K562 (cell line): ENCODE data around the gene C1orf216. TPM values are rescaled to one million over a fixed set of nuclear protein-coding genes. Genes with fewer than 3 reads are reported as not detected.
A peak's percentile ranks its signal among the peaks of the same experiment; 100 is the strongest.

Experiments used
- ARNT ChIP-seq, 2 experiments: fragments of 450-650 bp; IDR thresholded peaks; 2 replicates each; pipeline ENCODE4 v1.6.1; 2016; ENCODE audit warnings: mild to moderate bottlenecking in 1 of 2
- BCOR ChIP-seq: fragments of 450-650 bp; IDR thresholded peaks from 2 replicates; pipeline ENCODE4 v1.6.1; 2016
- BRD4 ChIP-seq: fragments of 200-600 bp; sonication (generic); IDR thresholded peaks from 2 replicates; pipeline ENCODE4 v1.6.1; 2017; ENCODE audit warnings: inconsistent platforms
- CHD1 ChIP-seq: fragments of 200-600 bp; sonication (generic); IDR thresholded peaks from one replicate; pipeline ENCODE4 v1.6.1; 2012; ENCODE audit warnings: mild to moderate bottlenecking, moderate library complexity, low read length, inconsistent platforms
- IRF1 ChIP-seq: sonication (generic); formaldehyde crosslinking; IDR thresholded peaks from 2 replicates; pipeline ENCODE4 v1.8.0; 2022; ENCODE audit warnings: missing genetic modification reagents, mild to moderate bottlenecking, borderline replicate concordance
- NEUROD1 ChIP-seq: fragments of 150-350 bp; IDR thresholded peaks from 2 replicates; pipeline ENCODE4 v1.6.1; 2014; ENCODE audit warnings: borderline replicate concordance, low read length, low read depth; ENCODE audit not compliant: partially characterized antibody
- PHF20 ChIP-seq: fragments of 450-650 bp; IDR thresholded peaks from 2 replicates; pipeline ENCODE4 v1.6.1; 2018; ENCODE audit not compliant: partially characterized antibody
- SIN3B ChIP-seq: fragments of 450-650 bp; IDR thresholded peaks from 2 replicates; pipeline ENCODE4 v1.6.1; 2017; ENCODE audit warnings: low read depth, mild to moderate bottlenecking, moderate library complexity
- U2AF1 ChIP-seq: fragments of 200-400 bp; formaldehyde crosslinking; optimal IDR thresholded peaks from 2 replicates; pipeline ENCODE3; 2017; ENCODE audit warnings: mild to moderate bottlenecking, low read depth, low read length, moderate library complexity
- ZBTB11 ChIP-seq, 3 experiments: fragments of 200-800 bp in 1 of 3; fragments of 250-450 bp in 1 of 3; fragments of 450-650 bp in 1 of 3; sonication (Bioruptor Pico) in 1 of 3; sonication (Bioruptor generic) in 1 of 3; formaldehyde crosslinking in 1 of 3; IDR thresholded peaks; 2 replicates each; pipeline versions ENCODE4 v1.6.1 to v1.8.0; 2016 to 2022; ENCODE audit warnings: mild to moderate bottlenecking in 2 of 3, missing genetic modification characterization in 2 of 3, missing compliant biosample characterization in 1 of 3, moderate library complexity in 1 of 3
- ZNF282 ChIP-seq: sonication (generic); formaldehyde crosslinking; IDR thresholded peaks from 2 replicates; pipeline ENCODE4 v1.8.1; 2023; ENCODE audit warnings: missing genetic modification reagents
- ZNF518B ChIP-seq: fragments of 250-450 bp; sonication (Bioruptor Pico); IDR thresholded peaks from 2 replicates; pipeline ENCODE4 v1.5.0; 2021; ENCODE audit warnings: mild to moderate bottlenecking, moderate library complexity
- polyA plus RNA-seq, 8 experiments: library from polyadenylated mRNA; depleted of rRNA in 4 of 8; stranded (reverse) in 5 of 8; unstranded in 3 of 8; fragments of >200 nt; fragmentation: Nextera tagmentation in 2 of 8; fragmentation: Illumina TruSeq in 1 of 8; extraction: Ambion mirVana in 2 of 8; extraction: Trizol in 1 of 8; gene quantifications; 2 replicates each; pipeline versions ENCODE4 v1.2.1 to v1.2.3, GENCODE V29; 2011 to 2014; ENCODE audit warnings: inconsistent platforms in 1 of 8, missing spikeins in 1 of 8
- total RNA-seq, 7 experiments: library from RNA; depleted of rRNA in 6 of 7; stranded (reverse); fragments of >200 nt in 6 of 7; fragmentation: Illumina TruSeq in 2 of 7; extraction: Trizol in 2 of 7; gene quantifications; 2 replicates each; pipeline versions ENCODE4 v1.2.1 to v1.2.3, GENCODE V29; 2011 to 2021; ENCODE audit warnings: low replicate concordance in 1 of 7
- TF ChIP-seq, protein P1 (sequence below): fragments of 250-450 bp; sonication (Bioruptor Pico); IDR thresholded peaks from 2 replicates; pipeline ENCODE4 v1.4.0; 2020; ENCODE audit warnings: mild to moderate bottlenecking, moderate library complexity, borderline replicate concordance
- TF ChIP-seq, protein P2 (sequence below): sonication (generic); formaldehyde crosslinking; IDR thresholded peaks from 2 replicates; pipeline ENCODE4 v1.8.0; 2022; ENCODE audit warnings: mild to moderate bottlenecking, missing genetic modification reagents

The C1orf216 gene
- total and polyA plus RNA-seq, 9 of the 15 experiments (the other 6 are each of a cell fraction or from before 2014, with no cell fraction given) = 3.4 to 25.1 (median 15.0) TPM

DNA sequence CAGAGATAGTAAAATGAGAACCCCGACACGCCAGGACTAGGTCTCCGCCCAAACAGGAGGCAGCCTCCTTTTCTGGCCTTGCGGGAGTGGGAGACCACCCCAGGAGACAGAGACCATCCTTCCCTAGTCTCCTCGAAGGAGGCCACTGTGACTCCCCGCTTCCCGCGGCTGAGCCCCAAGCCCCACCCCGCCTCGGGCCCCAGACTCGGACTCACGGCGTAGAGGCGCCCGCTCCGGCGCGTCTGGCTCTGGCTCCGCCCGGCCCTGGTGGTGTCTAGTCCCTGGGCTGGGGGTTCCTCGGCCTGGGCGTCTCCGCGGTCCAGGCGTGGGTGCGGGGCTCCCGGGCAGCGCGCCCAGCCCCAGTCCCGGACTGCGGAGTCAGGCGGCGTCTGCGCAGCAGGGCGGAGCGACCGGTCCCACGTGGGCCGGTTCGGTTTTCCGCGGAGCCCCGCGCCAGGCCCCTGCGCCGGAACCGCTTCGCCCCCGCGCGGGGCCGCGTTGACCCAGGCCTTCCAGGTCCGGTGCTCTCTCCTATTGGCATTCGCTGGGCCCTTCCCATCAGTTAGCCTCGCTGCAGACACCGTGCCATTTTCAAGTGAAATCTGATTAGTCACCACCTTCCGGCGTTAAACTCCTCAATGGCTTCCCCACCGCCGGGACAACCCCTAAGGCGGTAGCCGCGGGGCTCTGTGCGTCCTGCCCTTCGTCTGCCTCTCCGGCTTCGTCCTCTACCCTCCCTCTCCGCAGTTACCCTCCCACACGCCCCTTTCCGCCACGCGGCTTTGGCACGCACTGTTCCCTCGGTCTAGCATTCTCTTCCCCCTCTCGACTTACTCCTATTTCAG, at the start of gene C1orf216 (continued):
- TF ChIP-seq IRF1 (CRISPR knock-in tag) = no peak
- TF ChIP-seq NEUROD1 = peak; percentile 61
- no peak for TF ChIP-seq ZNF518B (CRISPR knock-in tag)
- TF ChIP-seq SIN3B = peak; percentile 48; the same call in 1 of the 2 replicates
- TF ChIP-seq BRD4 = peak; percentile 40; the same call in 1 of the 2 replicates
- TF ChIP-seq BCOR = peak; percentile 65
- TF ChIP-seq, protein P1, sequence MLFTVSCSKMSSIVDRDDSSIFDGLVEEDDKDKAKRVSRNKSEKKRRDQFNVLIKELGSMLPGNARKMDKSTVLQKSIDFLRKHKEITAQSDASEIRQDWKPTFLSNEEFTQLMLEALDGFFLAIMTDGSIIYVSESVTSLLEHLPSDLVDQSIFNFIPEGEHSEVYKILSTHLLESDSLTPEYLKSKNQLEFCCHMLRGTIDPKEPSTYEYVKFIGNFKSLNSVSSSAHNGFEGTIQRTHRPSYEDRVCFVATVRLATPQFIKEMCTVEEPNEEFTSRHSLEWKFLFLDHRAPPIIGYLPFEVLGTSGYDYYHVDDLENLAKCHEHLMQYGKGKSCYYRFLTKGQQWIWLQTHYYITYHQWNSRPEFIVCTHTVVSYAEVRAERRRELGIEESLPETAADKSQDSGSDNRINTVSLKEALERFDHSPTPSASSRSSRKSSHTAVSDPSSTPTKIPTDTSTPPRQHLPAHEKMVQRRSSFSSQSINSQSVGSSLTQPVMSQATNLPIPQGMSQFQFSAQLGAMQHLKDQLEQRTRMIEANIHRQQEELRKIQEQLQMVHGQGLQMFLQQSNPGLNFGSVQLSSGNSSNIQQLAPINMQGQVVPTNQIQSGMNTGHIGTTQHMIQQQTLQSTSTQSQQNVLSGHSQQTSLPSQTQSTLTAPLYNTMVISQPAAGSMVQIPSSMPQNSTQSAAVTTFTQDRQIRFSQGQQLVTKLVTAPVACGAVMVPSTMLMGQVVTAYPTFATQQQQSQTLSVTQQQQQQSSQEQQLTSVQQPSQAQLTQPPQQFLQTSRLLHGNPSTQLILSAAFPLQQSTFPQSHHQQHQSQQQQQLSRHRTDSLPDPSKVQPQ (CRISPR knock-in tag) = no peak
- TF ChIP-seq ARNT (IDR thresholded peaks at IDR 0.05) = peak in 1 of 2 experiments; percentile 79; a peak in 1 of 4 replicates
- peak; percentile 76 for TF ChIP-seq PHF20
- TF ChIP-seq ZNF282 (CRISPR knock-in tag) = peak; percentile 90; the same call in 1 of the 2 replicates
- TF ChIP-seq U2AF1 = peak; percentile 90
- TF ChIP-seq, protein P2, sequence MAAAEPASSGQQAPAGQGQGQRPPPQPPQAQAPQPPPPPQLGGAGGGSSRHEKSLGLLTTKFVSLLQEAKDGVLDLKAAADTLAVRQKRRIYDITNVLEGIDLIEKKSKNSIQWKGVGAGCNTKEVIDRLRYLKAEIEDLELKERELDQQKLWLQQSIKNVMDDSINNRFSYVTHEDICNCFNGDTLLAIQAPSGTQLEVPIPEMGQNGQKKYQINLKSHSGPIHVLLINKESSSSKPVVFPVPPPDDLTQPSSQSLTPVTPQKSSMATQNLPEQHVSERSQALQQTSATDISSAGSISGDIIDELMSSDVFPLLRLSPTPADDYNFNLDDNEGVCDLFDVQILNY (CRISPR knock-in tag) = no peak; the same call in none of the 2 replicates
- peak in 1 of 3 experiments; percentile 77; a peak in 2 of 6 replicates for TF ChIP-seq ZBTB11 (CRISPR knock-in tag; IDR thresholded peaks at IDR 0.05)
- TF ChIP-seq CHD1 = peak; percentile 58
